A673 (cell line): ENCODE measurements around the gene PHF3. TPM values are rescaled to one million over a fixed set of nuclear protein-coding genes. Genes with fewer than 3 reads are reported as not detected.
A peak's percentile ranks its signal among the peaks of the same experiment; 100 is the strongest.

ENCODE experiments used
- BruUV-seq: library from RNA; stranded (reverse); fragments of 400-500 nt; replicated peaks from 2 replicates; lab custom pipeline; 2021; lab: Mats Ljungman, UMichigan
- CTCF ChIA-PET: fragments of 300-600 bp; sonication (Branson Sonifier 250); formaldehyde crosslinking; loops from one replicate; lab custom pipeline; 2022; ENCODE audit warnings: antibody characterized with exemption; lab: Charles Lee
- POLR2A ChIA-PET: fragments of 300-600 bp; sonication (Branson Sonifier 250); formaldehyde crosslinking; loops from one replicate; lab custom pipeline; 2022; ENCODE audit warnings: antibody characterized with exemption; ENCODE audit not compliant: low non-redundant PET; lab: Charles Lee
- DNase-seq: peaks from one replicate; pipeline ENCODE4 v3.0.0-alpha.2; 2015; ENCODE audit warnings: low spot score
- H3K27ac ChIP-seq: fragments of 200-600 bp; sonication (generic); 2 replicates; pipeline ENCODE4 v1.5.1; 2016; ENCODE audit warnings: mixed run types, low read depth, mild to moderate bottlenecking, mixed read lengths, antibody characterized with exemption, low read length; ENCODE audit not compliant: poor library complexity, severe bottlenecking
- H3K27me3 ChIP-seq: fragments of 200-600 bp; sonication (generic); replicated peaks from 2 replicates; pipeline ENCODE4 v1.6.1; 2017; ENCODE audit warnings: mixed run types, low read depth, mild to moderate bottlenecking, mixed read lengths, antibody characterized with exemption, low read length; ENCODE audit not compliant: insufficient read depth, poor library complexity
- H3K36me3 ChIP-seq: fragments of 200-600 bp; sonication (generic); 2 replicates; pipeline ENCODE4 v1.6.1; 2016; ENCODE audit warnings: mixed run types, mild to moderate bottlenecking, mixed read lengths, antibody characterized with exemption, low read length; ENCODE audit not compliant: insufficient read depth, poor library complexity, severe bottlenecking
- H3K4me1 ChIP-seq: fragments of 200-600 bp; sonication (generic); 2 replicates; pipeline ENCODE4 v1.6.1; 2017; ENCODE audit warnings: mixed run types, mild to moderate bottlenecking, mixed read lengths, antibody characterized with exemption, low read length; ENCODE audit not compliant: insufficient read depth, poor library complexity, severe bottlenecking
- H3K4me3 ChIP-seq: fragments of 200-600 bp; sonication (generic); 2 replicates; pipeline ENCODE4 v1.5.1; 2016; ENCODE audit warnings: low read depth, mixed run types, mild to moderate bottlenecking, mixed read lengths, low read length; ENCODE audit not compliant: poor library complexity, severe bottlenecking
- H3K9me3 ChIP-seq: fragments of 200-600 bp; sonication (generic); 2 replicates; pipeline ENCODE4 v1.6.1; 2016; ENCODE audit warnings: mixed run types, low read depth, mild to moderate bottlenecking, mixed read lengths, antibody characterized with exemption, low read length; ENCODE audit not compliant: poor library complexity, severe bottlenecking
- CTCF ChIP-seq: fragments of 300-800, 200-600 bp; sonication (generic); conservative IDR thresholded peaks from 2 replicates; pipeline ENCODE4 v1.5.1; 2017; ENCODE audit warnings: low read depth, mild to moderate bottlenecking, antibody characterized with exemption, low read length, moderate library complexity, mixed read lengths
- EZH2 ChIP-seq: fragments of 200-600 bp; sonication (generic); IDR thresholded peaks from 2 replicates; pipeline ENCODE4 v1.6.1; 2017; ENCODE audit warnings: borderline replicate concordance, low read depth, mild to moderate bottlenecking, mixed read lengths, antibody characterized with exemption, low read length; ENCODE audit not compliant: poor library complexity, severe bottlenecking
- intact Hi-C: fragments of 100-400 bp; cut with micrococcal nuclease; formaldehyde crosslinking; loops from one replicate; pipeline ENCODE4 v1.10.0; 2022; ENCODE audit not compliant: unreplicated experiment
- total RNA-seq: library from RNA; stranded (reverse); gene quantifications from 2 replicates; pipeline ENCODE4 v1.2.3, GENCODE V29; 2021

PHF3 gene
- total RNA-seq, 1 experiment from 2014 or later: 52.0 TPM

GRCh38 chr6:63740709-63741108 lies 105.1 kb downstream of the PHF3 start:
- no peak overlapping the region for H3K27ac ChIP-seq
- no peaks in the 10 kb centered on the region for H3K36me3 ChIP-seq
- intact Hi-C loops: no loop called here
- no TSS peak for BruUV-seq
- DNase-seq: peak; percentile 40
- H3K27me3 ChIP-seq: no peaks in the 10 kb centered on the region
- ChIA-PET CTCF (no interaction called here), POLR2A (no interaction called here)
- H3K4me1 ChIP-seq: no peaks in the 10 kb centered on the region
- H3K9me3 ChIP-seq: no peaks in the 10 kb centered on the region
- no peak overlapping the region for H3K4me3 ChIP-seq
- no peak for TF ChIP-seq EZH2
- no peak for TF ChIP-seq CTCF

GRCh38 chr6:63742060-63742459 lies 106.5 kb downstream of the PHF3 start:
- intact Hi-C loops: no loop called here

GRCh38 chr6:63743691-63744090 lies 108.1 kb downstream of the PHF3 start:
- H3K27ac ChIP-seq: no peak overlapping the region
- ChIA-PET POLR2A (no interaction called here), CTCF (no interaction called here)
- intact Hi-C loops: no loop called here
- no peaks in the 10 kb centered on the region for H3K27me3 ChIP-seq
- TF ChIP-seq CTCF (no peak), EZH2 (no peak)
- no TSS peak for BruUV-seq
- no peaks in the 10 kb centered on the region for H3K9me3 ChIP-seq
- no peaks in the 10 kb centered on the region for H3K36me3 ChIP-seq
- DNase-seq: no peak
- H3K4me1 ChIP-seq: no peaks in the 10 kb centered on the region
- no peak overlapping the region for H3K4me3 ChIP-seq

More at GRCh38 chr6:63742060-63742459, 106.5 kb downstream of the PHF3 start:
- CTCF ChIA-PET: no interaction called here
- no TSS peak for BruUV-seq
- Histone ChIP-seq H3K9me3 (no peaks in the 10 kb centered on the region), H3K4me1 (no peaks in the 10 kb centered on the region), H3K4me3 (no peak overlapping the region), H3K27ac (no peak overlapping the region), H3K27me3 (no peaks in the 10 kb centered on the region), H3K36me3 (no peaks in the 10 kb centered on the region)
- no peak for DNase-seq
- TF ChIP-seq EZH2 (no peak), CTCF (no peak)
- POLR2A ChIA-PET: no interaction called here
